NCI-H1930 (cell line): ENCODE results near the gene BAIAP2.
"Not testable (repeated sequence)": the region's sequence is repeated elsewhere in the genome, so short reads cannot be mapped to it uniquely, and the experiment has no call there.

Experiments
- DNase-seq, 2 experiments: peaks; one replicate each; lab custom pipeline; 2025; lab: John Stamatoyannopoulos, UW

BAIAP2 gene

GRCh38 chr17:81140695-81141094, 105.7 kb downstream of the BAIAP2 start:
- no peak for DNase-seq

DNA sequence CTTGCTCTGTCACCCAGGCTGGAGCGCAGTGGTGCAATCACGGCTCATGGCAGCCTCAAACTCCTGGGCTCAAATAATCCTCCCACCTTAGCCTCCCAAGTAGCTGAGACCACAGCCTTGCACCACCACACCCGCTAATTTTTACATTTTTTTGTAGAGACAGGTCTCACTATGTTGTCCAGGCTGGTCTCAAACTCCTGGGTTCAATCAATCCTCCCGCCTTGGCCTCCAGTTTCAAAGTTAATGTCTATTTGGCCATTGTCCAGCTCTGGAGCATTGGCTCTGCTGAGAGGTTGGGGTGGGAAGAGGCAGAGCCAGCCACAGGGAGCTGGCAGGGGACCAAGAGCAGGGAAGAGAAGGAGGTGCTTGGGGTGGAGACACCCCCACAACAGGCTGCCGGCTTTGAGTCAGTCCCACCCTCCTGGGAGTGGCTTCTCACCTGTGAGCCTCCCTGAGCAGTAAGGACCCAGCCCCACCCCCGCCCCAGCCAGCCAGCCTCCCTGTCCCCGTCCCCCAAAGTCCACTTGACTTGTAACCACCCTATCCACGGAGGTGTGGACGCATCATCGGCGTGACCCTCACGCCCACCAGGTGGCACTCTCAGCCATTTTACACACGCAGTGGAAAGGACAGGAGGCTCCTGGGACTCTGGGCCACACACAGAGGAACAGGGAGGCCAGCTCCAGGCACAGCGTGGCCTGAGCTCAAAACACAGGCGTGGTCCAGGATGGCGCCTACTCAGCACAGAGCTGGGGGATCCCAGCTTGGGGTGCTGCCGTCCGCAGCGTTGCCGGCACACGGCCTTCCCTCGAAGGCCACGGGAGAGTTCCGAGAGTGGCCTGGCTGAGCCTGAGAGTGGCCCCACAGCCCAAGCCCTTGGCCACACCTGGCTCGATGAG, 107.6 kb downstream of the BAIAP2 start:
- DNase-seq: peak; percentile 29 to 59

- no peak for DNase-seq
Observed at GRCh38 chr17:81143200-81143527, 108.2 kb downstream of the BAIAP2 start.

GRCh38 chr17:81143717-81144422, 108.9 kb downstream of the BAIAP2 start:
- no peak for DNase-seq

DNA sequence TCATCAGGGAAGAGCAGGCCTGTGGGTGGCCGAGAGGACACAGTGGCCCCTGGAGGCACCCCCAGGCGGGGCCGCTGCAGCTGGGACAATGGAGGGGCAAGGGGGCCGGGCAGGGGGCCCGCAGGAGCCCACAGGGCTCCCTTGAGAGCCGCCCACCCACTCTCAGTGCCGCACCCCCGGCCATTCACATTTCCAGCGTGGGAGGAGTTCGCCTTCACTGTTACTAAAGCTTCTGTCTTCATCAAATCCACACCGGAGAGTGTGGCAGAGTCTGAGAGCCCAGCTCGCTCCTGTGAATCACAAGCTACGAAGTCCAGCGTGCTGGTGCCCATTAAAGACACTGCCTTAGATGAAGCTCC, 109.5 kb downstream of the BAIAP2 start:
- DNase-seq: no peak

- not testable (repeated sequence) for DNase-seq
Observed at GRCh38 chr17:81146208-81146607, 111.3 kb downstream of the BAIAP2 start.

DNA sequence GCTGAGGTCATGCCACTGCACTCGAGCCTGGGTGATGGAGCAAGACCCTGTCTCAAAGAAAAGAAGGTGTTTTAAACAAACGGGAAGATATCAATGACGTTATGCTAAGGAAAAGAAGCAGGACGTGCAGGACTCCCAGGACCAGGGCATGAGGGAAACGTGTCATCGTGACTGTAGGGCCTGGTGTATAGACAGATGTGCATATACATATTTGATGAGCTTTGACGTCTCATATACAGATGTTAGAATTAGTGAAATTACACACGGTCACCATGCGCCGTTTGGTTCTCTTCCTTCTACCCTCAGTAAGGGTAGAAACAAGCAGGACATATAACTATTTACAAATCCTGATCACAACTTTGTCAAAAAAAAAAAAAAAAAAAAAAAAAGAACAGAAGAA, 112.8 kb downstream of the BAIAP2 start:
- no peak for DNase-seq

DNA sequence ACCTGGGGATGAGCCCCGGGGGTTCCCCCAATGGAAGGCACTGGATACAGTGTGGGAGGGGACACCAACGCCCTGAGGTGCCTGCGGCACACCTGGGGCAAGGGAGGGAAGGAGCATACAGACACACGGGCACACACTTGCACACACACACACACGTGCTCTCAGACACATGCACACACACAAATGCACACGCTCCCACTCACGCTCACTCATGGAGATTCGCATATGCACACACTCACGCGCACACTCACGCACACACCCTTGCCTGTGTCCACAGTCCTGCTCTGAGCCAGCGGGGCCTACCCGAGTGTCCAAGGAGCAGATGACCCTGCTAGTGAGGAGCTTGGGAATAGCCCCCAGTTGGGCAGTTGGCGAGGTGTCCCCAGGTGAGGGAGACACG, 113.6 kb downstream of the BAIAP2 start:
- no peak for DNase-seq

DNA sequence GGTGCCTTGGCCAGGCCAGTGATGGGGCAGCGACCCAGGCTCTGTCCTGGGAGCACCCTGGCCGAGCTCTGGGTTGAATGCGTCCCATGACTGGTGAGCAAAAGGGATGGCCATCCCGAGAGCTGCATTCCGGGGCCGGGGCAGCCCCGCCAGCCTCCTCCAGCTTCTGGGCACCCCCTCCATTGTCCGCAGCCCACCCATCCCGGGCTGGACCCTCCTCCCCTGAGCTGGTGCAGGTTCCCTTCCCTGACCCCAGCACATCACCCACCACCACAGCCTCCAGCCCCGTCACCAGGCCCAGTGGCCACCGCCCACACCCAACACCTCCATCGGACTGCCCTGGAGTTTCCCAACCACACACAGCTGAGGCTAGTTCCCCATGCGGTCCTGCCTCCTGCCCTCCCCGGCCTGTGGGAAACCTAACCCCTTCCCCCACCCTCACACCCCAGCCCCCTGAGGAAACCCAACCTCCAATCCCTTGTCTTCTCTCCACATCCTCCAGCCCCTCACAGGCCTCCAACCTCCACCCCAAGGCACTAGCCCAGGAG, 114.1 kb downstream of the BAIAP2 start:
- no peak for DNase-seq

DNA sequence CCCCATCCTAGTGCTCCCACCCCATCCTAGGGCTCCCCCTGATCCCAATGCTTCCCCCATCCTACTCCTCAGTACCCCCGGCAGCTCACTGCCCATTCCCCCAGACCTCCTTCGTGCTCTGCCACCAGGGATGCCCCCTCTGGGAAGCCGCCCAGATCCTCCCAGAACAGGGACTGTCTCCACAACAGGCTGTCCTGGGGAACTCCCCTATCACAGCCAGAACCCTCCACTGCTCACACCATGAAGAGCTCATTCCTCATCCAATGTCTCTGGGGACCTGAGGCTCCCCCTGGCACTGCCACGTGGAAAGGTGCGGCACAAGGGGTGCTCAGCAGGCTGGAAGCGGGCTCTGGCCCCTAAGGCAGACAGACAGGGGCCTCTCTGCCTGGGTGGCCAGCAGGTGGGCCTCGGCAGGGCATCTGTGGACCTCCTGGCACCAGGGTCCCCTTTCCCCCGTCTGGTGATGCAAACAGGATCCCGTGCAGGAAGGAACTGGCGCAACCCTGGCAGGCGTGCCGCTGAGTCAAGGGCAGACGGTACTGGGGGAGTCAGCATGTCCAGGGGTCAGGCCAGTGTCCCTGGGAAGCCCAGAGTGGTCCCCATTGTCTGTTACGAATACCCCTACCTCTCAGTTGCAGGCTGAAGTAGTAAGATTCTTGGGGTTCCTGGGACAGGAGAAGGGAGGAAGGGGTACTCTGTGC, 115.6 kb downstream of the BAIAP2 start:
- DNase-seq: no peak

DNA sequence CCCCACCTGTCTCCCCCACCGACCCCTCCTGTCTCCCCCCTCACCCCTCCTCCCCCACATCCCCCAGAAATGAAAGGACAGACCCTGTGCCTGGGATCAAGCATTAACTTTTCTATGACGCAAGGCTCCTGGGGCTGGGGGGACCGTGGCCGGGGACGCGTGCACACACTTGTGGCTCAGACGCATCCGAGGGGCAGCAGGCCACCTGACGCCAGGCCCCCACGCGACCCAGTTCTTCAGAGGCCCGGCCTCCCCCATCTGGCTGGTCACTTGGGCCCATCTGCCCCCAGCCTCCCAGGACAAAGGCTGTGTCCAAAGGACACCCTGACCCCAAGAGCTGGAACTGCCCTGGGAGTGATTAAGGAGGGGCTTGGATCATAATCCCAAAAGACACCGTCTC, 116.3 kb downstream of the BAIAP2 start:
- DNase-seq: no peak

DNA sequence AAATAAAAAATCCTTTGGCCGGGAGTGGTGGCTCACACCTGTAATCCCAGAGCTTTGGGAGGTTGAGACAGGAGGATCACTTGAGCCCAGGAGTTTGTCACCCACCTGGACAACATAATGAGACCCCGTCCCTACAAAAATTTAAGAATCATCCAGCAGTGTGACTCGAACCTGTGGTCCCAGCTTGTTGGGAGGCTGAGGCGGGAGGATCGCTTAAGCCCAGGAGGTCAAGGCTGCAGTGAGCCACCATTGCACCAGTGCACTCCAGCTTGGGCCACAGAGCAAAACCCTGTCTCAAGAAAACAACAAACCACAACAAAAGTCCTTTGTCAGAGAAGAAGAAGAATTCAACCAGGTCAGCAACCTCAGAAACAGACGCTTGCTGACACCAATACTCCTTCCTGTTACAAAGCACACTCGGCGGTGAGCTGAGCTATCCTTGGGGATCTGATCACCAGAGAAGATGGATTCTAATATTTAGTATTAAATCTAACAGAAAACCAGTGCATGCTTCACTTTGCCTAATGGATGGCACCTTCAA, 117.4 kb downstream of the BAIAP2 start:
- no peak for DNase-seq

- DNase-seq: no peak
Observed at GRCh38 chr17:81153340-81153803, 118.4 kb downstream of the BAIAP2 start.

- not testable (repeated sequence) for DNase-seq
Observed at GRCh38 chr17:81154016-81154415, 119.1 kb downstream of the BAIAP2 start.

- DNase-seq: no peak
Observed at GRCh38 chr17:81154961-81155360, 120.0 kb downstream of the BAIAP2 start.

- no peak for DNase-seq
Observed at GRCh38 chr17:81156866-81157805, 122.2 kb downstream of the BAIAP2 start.

GRCh38 chr17:81157848-81158687, 123.1 kb downstream of the BAIAP2 start:
- DNase-seq: no peak

DNA sequence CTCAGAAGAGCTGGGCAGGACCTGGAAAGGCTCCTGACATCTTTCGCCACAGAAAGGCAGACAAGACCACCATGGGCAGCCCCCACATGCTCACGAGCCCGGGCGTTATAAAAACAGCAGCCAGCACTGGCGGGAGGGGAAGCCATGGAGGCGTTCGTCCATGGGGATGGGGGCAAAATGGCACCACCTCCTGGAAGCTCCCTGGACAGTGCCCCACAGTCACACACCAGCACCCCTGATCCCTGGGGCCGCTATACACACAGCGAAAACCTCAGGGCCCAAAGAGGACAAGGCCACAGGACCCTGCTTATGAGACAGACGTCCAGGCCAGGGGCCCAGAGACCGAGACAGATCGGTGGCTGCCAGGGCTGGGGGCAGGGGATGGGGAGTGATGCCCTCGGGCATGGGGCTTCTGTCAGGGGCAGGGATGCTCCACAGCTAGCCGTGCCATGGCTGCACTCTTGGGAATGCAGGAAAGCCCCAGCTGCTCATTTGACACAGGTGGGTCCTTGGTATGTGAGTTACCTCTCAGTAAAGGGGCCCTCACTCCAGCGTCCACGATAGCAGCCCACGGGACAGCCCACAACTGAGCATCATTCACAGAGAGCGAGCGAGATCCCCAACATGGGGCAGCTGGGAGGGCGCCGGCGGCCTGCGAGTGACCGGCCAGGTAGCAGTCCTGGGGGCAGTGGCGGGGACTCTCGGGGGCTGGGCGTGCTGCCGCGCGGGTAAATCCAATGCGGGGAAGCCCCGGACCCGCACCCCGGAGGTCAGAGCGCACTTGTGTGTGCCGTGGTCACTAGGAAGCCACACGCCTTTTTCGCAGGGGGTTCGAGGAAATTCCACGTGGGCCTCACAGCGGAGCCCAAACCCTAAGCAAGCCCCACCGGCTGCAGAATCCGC, 124.0 kb downstream of the BAIAP2 start:
- DNase-seq: no peak
